Loucy (cell line): Measurements from ENCODE around the gene FAM219B.

Experiments used
- H2AFZ ChIP-seq: fragments of 200-600 bp; sonication (generic); 2 replicates; pipeline ENCODE4 v1.6.0; 2016; ENCODE audit warnings: antibody characterized with exemption, mild to moderate bottlenecking, low read length, moderate library complexity
- H3F3A ChIP-seq: fragments of 200-600 bp; 2 replicates; pipeline ENCODE4 v1.6.0; 2016; ENCODE audit warnings: antibody characterized with exemption, low read depth, mild to moderate bottlenecking
- H3K27me3 ChIP-seq: fragments of 200-600 bp; sonication (generic); 2 replicates; pipeline ENCODE4 v1.6.1; 2014; ENCODE audit warnings: low read length, mild to moderate bottlenecking; ENCODE audit not compliant: insufficient read depth, poor library complexity, severe bottlenecking
- H3K36me3 ChIP-seq: fragments of 200-600 bp; sonication (generic); 2 replicates; pipeline ENCODE4 v1.6.1; 2016; ENCODE audit warnings: low read length; ENCODE audit not compliant: insufficient read depth
- H3K4me1 ChIP-seq: fragments of 200-600 bp; sonication (generic); 2 replicates; pipeline ENCODE4 v1.5.1; 2014; ENCODE audit warnings: low read length, mild to moderate bottlenecking; ENCODE audit not compliant: insufficient read depth, poor library complexity, severe bottlenecking
- H3K4me2 ChIP-seq: fragments of 200-600 bp; sonication (generic); 2 replicates; pipeline ENCODE4 v1.6.0; 2014; ENCODE audit warnings: antibody characterized with exemption, low read length, low read depth, mild to moderate bottlenecking; ENCODE audit not compliant: poor library complexity, severe bottlenecking
- H3K4me3 ChIP-seq: fragments of 200-600 bp; sonication (generic); 2 replicates; pipeline ENCODE4 v1.5.1; 2014; ENCODE audit warnings: low read length, mild to moderate bottlenecking, mixed read lengths; ENCODE audit not compliant: poor library complexity, severe bottlenecking
- H3K79me2 ChIP-seq: fragments of 200-600 bp; sonication (generic); 2 replicates; pipeline ENCODE4 v1.6.1; 2014; ENCODE audit warnings: low read length; ENCODE audit not compliant: insufficient read depth
- H3K9ac ChIP-seq: fragments of 200-600 bp; sonication (generic); 2 replicates; pipeline ENCODE4 v1.6.0; 2014; ENCODE audit warnings: mild to moderate bottlenecking, low read depth, low read length, moderate library complexity; ENCODE audit not compliant: poor library complexity, severe bottlenecking
- H3K9me2 ChIP-seq: fragments of 200-600 bp; sonication (generic); replicated peaks from 2 replicates; pipeline ENCODE4 v1.6.1; 2016; ENCODE audit warnings: low read depth, low read length, mixed read lengths
- H3K9me3 ChIP-seq: fragments of 200-600 bp; sonication (generic); 2 replicates; pipeline ENCODE4 v1.6.1; 2014; ENCODE audit warnings: mild to moderate bottlenecking, antibody characterized with exemption, low read length, low read depth; ENCODE audit not compliant: insufficient read depth
- H4K20me1 ChIP-seq: fragments of 200-600 bp; sonication (generic); 2 replicates; pipeline ENCODE4 v1.6.0; 2014; ENCODE audit warnings: antibody characterized with exemption, low read length, mild to moderate bottlenecking; ENCODE audit not compliant: insufficient read depth, poor library complexity, severe bottlenecking
- CTCF ChIP-seq: fragments of 200-600 bp; sonication (generic); conservative IDR thresholded peaks from 2 replicates; pipeline ENCODE4 v1.5.1; 2014; ENCODE audit warnings: mild to moderate bottlenecking, antibody characterized with exemption, low read length
- EZH2phosphoT487 ChIP-seq: fragments of 200-600 bp; IDR thresholded peaks from 2 replicates; pipeline ENCODE4 v1.6.1; 2018; ENCODE audit warnings: antibody characterized with exemption, mild to moderate bottlenecking, moderate library complexity, borderline replicate concordance

FAM219B gene

GRCh38 chr15:74885461-74885860 lies 21.2 kb downstream of the FAM219B start:
- H3K4me2 ChIP-seq = no peak overlapping the region
- no peak overlapping the region for H2AFZ ChIP-seq
- TF ChIP-seq CTCF = no peak
- TF ChIP-seq EZH2phosphoT487 = no peak
- H4K20me1 ChIP-seq = no peaks in the 10 kb centered on the region
- H3K27me3 ChIP-seq = no peaks in the 10 kb centered on the region
- no peaks in the 10 kb centered on the region for H3K36me3 ChIP-seq
- no peaks in the 10 kb centered on the region for H3K9me2 ChIP-seq
- H3K9me3 ChIP-seq = no peaks in the 10 kb centered on the region
- H3K9ac ChIP-seq = no peak overlapping the region
- peaks cover 8% of the 10 kb centered on the region for H3K4me1 ChIP-seq
- H3K4me3 ChIP-seq = no peak overlapping the region
- no peaks in the 10 kb centered on the region for H3F3A ChIP-seq
- peaks cover 6% of the 10 kb centered on the region for H3K79me2 ChIP-seq

GRCh38 chr15:74884428-74885223 lies 22.0 kb downstream of the FAM219B start:
- no peak overlapping the region for H3K9ac ChIP-seq
- H3K4me1 ChIP-seq = peaks cover 5% of the 10 kb centered on the region
- H3K4me3 ChIP-seq = no peak overlapping the region
- H2AFZ ChIP-seq = no peak overlapping the region
- no peaks in the 10 kb centered on the region for H3F3A ChIP-seq
- no peaks in the 10 kb centered on the region for H3K27me3 ChIP-seq
- no peaks in the 10 kb centered on the region for H4K20me1 ChIP-seq
- no peak for TF ChIP-seq CTCF
- TF ChIP-seq EZH2phosphoT487 = no peak
- no peaks in the 10 kb centered on the region for H3K9me2 ChIP-seq
- no peaks in the 10 kb centered on the region for H3K36me3 ChIP-seq
- no peaks in the 10 kb centered on the region for H3K79me2 ChIP-seq
- no peak overlapping the region for H3K4me2 ChIP-seq
- H3K9me3 ChIP-seq = no peaks in the 10 kb centered on the region

- Histone ChIP-seq H3F3A (no peaks in the 10 kb centered on the region), H2AFZ (no peak overlapping the region), H3K36me3 (no peaks in the 10 kb centered on the region), H3K4me1 (peaks cover 2% of the 10 kb centered on the region), H3K9me3 (no peaks in the 10 kb centered on the region), H3K9me2 (no peaks in the 10 kb centered on the region), H3K27me3 (no peaks in the 10 kb centered on the region), H3K4me3 (no peak overlapping the region), H4K20me1 (no peaks in the 10 kb centered on the region), H3K4me2 (no peak overlapping the region), H3K9ac (no peak overlapping the region), H3K79me2 (no peaks in the 10 kb centered on the region)
- no peak for TF ChIP-seq CTCF
- TF ChIP-seq EZH2phosphoT487 = no peak
Observed at GRCh38 chr15:74882528-74882927, 24.1 kb downstream of the FAM219B start.
